Panc1 (cell line): Measurements from ENCODE around the gene WDR27.

Source experiments
- CTCF ChIP-seq: fragments of 450-650 bp; IDR thresholded peaks from 2 replicates; pipeline ENCODE4 v1.5.1; 2017; ENCODE audit warnings: mild to moderate bottlenecking
- POLR2AphosphoS5 ChIP-seq: IDR thresholded peaks from 2 replicates; pipeline ENCODE4 v1.6.1; 2012; ENCODE audit warnings: mild to moderate bottlenecking, low read depth, low read length, moderate library complexity
- TCF7L2 ChIP-seq: IDR thresholded peaks from 2 replicates; pipeline ENCODE4 v1.6.1; 2011; ENCODE audit warnings: mild to moderate bottlenecking, low read depth, low read length, inconsistent platforms
- TF ChIP-seq, protein P1 (sequence below), 2 experiments: IDR thresholded peaks; 2 replicates each; pipeline ENCODE4 v1.6.1; 2011 to 2012; ENCODE audit warnings: low read depth in 2 of 2, control low read depth in 1 of 2, low read length in 1 of 2, mild to moderate bottlenecking in 1 of 2, moderate library complexity in 1 of 2; ENCODE audit not compliant: insufficient read depth in 1 of 2

DNA sequence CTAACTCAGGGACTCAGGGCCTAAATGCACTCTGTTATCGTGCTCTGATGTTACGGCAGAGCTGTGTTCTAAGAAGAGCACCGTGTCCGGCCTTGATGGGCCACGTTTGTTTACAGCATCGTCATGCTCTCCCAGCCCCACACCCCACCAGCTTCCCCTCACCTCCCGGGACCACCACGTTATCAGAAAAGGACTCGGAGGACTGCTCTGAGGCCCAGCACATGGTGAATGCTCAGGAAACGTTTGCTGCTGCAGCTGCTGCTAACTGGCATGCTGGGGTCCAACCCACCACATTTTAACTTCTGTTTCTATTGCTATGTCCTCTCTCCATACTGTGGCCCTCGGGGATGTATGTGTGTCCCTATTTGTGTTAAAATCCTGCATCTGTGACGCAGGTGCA is 50.3 kb downstream of the WDR27 start:
- TF ChIP-seq CTCF (no peak), TCF7L2 (no peak), POLR2AphosphoS5 (no peak)
- TF ChIP-seq, protein P1, sequence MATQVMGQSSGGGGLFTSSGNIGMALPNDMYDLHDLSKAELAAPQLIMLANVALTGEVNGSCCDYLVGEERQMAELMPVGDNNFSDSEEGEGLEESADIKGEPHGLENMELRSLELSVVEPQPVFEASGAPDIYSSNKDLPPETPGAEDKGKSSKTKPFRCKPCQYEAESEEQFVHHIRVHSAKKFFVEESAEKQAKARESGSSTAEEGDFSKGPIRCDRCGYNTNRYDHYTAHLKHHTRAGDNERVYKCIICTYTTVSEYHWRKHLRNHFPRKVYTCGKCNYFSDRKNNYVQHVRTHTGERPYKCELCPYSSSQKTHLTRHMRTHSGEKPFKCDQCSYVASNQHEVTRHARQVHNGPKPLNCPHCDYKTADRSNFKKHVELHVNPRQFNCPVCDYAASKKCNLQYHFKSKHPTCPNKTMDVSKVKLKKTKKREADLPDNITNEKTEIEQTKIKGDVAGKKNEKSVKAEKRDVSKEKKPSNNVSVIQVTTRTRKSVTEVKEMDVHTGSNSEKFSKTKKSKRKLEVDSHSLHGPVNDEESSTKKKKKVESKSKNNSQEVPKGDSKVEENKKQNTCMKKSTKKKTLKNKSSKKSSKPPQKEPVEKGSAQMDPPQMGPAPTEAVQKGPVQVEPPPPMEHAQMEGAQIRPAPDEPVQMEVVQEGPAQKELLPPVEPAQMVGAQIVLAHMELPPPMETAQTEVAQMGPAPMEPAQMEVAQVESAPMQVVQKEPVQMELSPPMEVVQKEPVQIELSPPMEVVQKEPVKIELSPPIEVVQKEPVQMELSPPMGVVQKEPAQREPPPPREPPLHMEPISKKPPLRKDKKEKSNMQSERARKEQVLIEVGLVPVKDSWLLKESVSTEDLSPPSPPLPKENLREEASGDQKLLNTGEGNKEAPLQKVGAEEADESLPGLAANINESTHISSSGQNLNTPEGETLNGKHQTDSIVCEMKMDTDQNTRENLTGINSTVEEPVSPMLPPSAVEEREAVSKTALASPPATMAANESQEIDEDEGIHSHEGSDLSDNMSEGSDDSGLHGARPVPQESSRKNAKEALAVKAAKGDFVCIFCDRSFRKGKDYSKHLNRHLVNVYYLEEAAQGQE (IDR thresholded peaks at IDR 0.05; ENCODE audit: insufficient read depth in 1 of 2, low read depth in 2 of 2, low read length in 1 of 2), result no peak
